Endothelial cell of umbilical vein (primary cell): ENCODE data around the gene QRFP. TPM values are rescaled to one million over a fixed set of nuclear protein-coding genes. Genes with fewer than 3 reads are reported as not detected.
A peak's percentile ranks its signal among the peaks of the same experiment; 100 is the strongest.

Experiments used
- BruUV-seq: library from RNA; stranded (reverse); fragments of 400-500 nt; replicated peaks from 2 replicates; lab custom pipeline; 2021; lab: Mats Ljungman, UMichigan
- CTCF ChIA-PET: fragments of 300-600, 350-600 bp; sonication (Branson Sonifier 250); formaldehyde crosslinking; loops from one replicate; lab custom pipeline; 2021; ENCODE audit warnings: antibody characterized with exemption, inconsistent platforms; lab: Charles Lee
- POLR2A ChIA-PET: fragments of 300-600, 350-600 bp; sonication (Branson Sonifier 250); formaldehyde crosslinking; loops from one replicate; lab custom pipeline; 2021; ENCODE audit warnings: antibody characterized with exemption, inconsistent platforms; lab: Charles Lee
- DNase-seq: peaks from one replicate; pipeline ENCODE4 v3.0.0-alpha.2; 2011; ENCODE audit warnings: low read depth, low spot score
- FAIRE-seq: peaks from 2 replicates; lab custom pipeline; 2011; peaks lifted over from hg19 to GRCh38; lab: Jason Lieb, UNC
- H2AFZ ChIP-seq: 2 replicates; pipeline ENCODE4 v1.6.0; 2012; ENCODE audit warnings: low read depth, low read length, control low read depth, inconsistent platforms
- H3K27ac ChIP-seq: 2 replicates; pipeline ENCODE4 v1.5.1; 2011; ENCODE audit warnings: low read depth, mild to moderate bottlenecking, control low read depth, low read length, moderate library complexity; ENCODE audit not compliant: insufficient read depth
- H3K27me3 ChIP-seq, 2 experiments: 2 replicates each; pipeline versions ENCODE4 v1.6.0 to v1.6.1; 2011; ENCODE audit warnings: low read length in 2 of 2, mixed read lengths in 1 of 2; ENCODE audit not compliant: control insufficient read depth in 2 of 2, insufficient read depth in 2 of 2
- H3K36me3 ChIP-seq, 2 experiments: 2 replicates in 1 of 2; 3 replicates in 1 of 2; pipeline ENCODE4 v1.5.1; 2011; ENCODE audit warnings: low read length in 2 of 2, mild to moderate bottlenecking in 1 of 2, moderate library complexity in 1 of 2; ENCODE audit not compliant: control insufficient read depth in 2 of 2, insufficient read depth in 2 of 2; ENCODE audit errors: extremely low read depth in 1 of 2
- H3K4me1 ChIP-seq: 3 replicates; pipeline ENCODE4 v1.5.1; 2011; ENCODE audit warnings: mild to moderate bottlenecking, low read length; ENCODE audit not compliant: control insufficient read depth, insufficient read depth; ENCODE audit errors: extremely low read depth
- H3K4me2 ChIP-seq: 2 replicates; pipeline ENCODE4 v1.6.1; 2011; ENCODE audit warnings: low read length, control low read depth, mixed read lengths; ENCODE audit not compliant: insufficient read depth
- H3K4me3 ChIP-seq, 3 experiments: fragments of 200-600 bp in 1 of 3; sonication (generic), shearing (Covaris generic) in 1 of 3; replicated peaks in 1 of 3; 2 replicates each; pipeline ENCODE4 v1.5.1; 2011 to 2016; ENCODE audit warnings: control low read depth in 3 of 3, low read length in 3 of 3, mild to moderate bottlenecking in 2 of 3, inconsistent platforms in 1 of 3, low read depth in 1 of 3, moderate library complexity in 1 of 3; ENCODE audit not compliant: insufficient read depth in 1 of 3
- H3K79me2 ChIP-seq: 2 replicates; pipeline ENCODE4 v1.6.0; 2012; ENCODE audit warnings: low read length, inconsistent platforms; ENCODE audit not compliant: control insufficient read depth, insufficient read depth
- H3K9ac ChIP-seq: replicated peaks from 2 replicates; pipeline ENCODE3; 2011; ENCODE audit warnings: low read length, control low read depth; ENCODE audit not compliant: insufficient read depth; ENCODE audit errors: extremely low read depth
- H3K9me1 ChIP-seq: replicated peaks from 3 replicates; pipeline ENCODE4 v1.6.0; 2011; ENCODE audit warnings: mild to moderate bottlenecking, low read length; ENCODE audit not compliant: control insufficient read depth, insufficient read depth; ENCODE audit errors: extremely low read depth
- H3K9me3 ChIP-seq: replicated peaks from 2 replicates; pipeline ENCODE4 v1.5.1; 2012; ENCODE audit warnings: low read length, inconsistent platforms; ENCODE audit not compliant: control insufficient read depth, insufficient read depth
- H4K20me1 ChIP-seq: replicated peaks from 2 replicates; pipeline ENCODE3; 2011; ENCODE audit warnings: mild to moderate bottlenecking, low read length; ENCODE audit not compliant: control insufficient read depth, insufficient read depth; ENCODE audit errors: extremely low read depth
- EZH2 ChIP-seq: IDR thresholded peaks from 2 replicates; pipeline ENCODE4 v1.6.1; 2012; ENCODE audit warnings: borderline replicate concordance, low read depth, mild to moderate bottlenecking, moderate library complexity, low read length, inconsistent platforms; ENCODE audit not compliant: severe bottlenecking
- FOS ChIP-seq: IDR thresholded peaks from 2 replicates; pipeline ENCODE4 v1.6.1; 2011; ENCODE audit warnings: mild to moderate bottlenecking, low read length, moderate library complexity, borderline replicate concordance; ENCODE audit not compliant: insufficient read depth
- GATA2 ChIP-seq: IDR thresholded peaks from 2 replicates; pipeline ENCODE4 v1.7.0; 2011; ENCODE audit warnings: low read depth, mild to moderate bottlenecking, moderate library complexity, mixed read lengths, low read length; ENCODE audit not compliant: insufficient read length, insufficient read depth
- JUN ChIP-seq: IDR thresholded peaks from 2 replicates; pipeline ENCODE4 v1.6.1; 2011; ENCODE audit warnings: borderline replicate concordance, low read depth; ENCODE audit not compliant: insufficient read length, insufficient read depth
- MYC ChIP-seq: IDR thresholded peaks from one replicate; pipeline ENCODE4 v1.6.1; 2011; ENCODE audit warnings: mild to moderate bottlenecking, low read depth, low read length
- POLR2A ChIP-seq: IDR thresholded peaks from 2 replicates; pipeline ENCODE4 v1.6.1; 2012; ENCODE audit warnings: low read depth, mild to moderate bottlenecking, control low read depth, low read length
- POLR2AphosphoS5 ChIP-seq: IDR thresholded peaks from 2 replicates; pipeline ENCODE4 v1.6.1; 2012; ENCODE audit warnings: low read depth, mild to moderate bottlenecking, control low read depth, low read length, moderate library complexity; ENCODE audit not compliant: insufficient read depth
- dilution Hi-C: fragments of 300-500 bp; cut with MboI; formaldehyde crosslinking; loops from one replicate; pipeline ENCODE4 v1.15.0; 2019; ENCODE audit warnings: low sequenced_read_pairs; ENCODE audit not compliant: extremely low pct_ligation_motif_present
- intact Hi-C: fragments of 100-400 bp; cut with micrococcal nuclease; formaldehyde crosslinking; loops from one replicate; pipeline ENCODE4 v1.10.0; 2022
- polyA plus RNA-seq, 4 experiments: library from polyadenylated mRNA; depleted of rRNA in 3 of 4; stranded (reverse) in 3 of 4; unstranded in 1 of 4; fragments of >200 nt; gene quantifications; 2 replicates each; pipeline versions ENCODE4 v1.2.1 to v1.2.3, GENCODE V29; 2011 to 2012; ENCODE audit warnings: missing spikeins in 1 of 4
- total RNA-seq: library from RNA; stranded (reverse); gene quantifications from 2 replicates; pipeline ENCODE4 v1.2.3, GENCODE V29; 2021
- TF ChIP-seq, protein P1 (sequence below): IDR thresholded peaks from 2 replicates; pipeline ENCODE4 v1.6.1; 2011; ENCODE audit not compliant: insufficient read depth, insufficient read length
- TF ChIP-seq, protein P2 (sequence below), 2 donors: IDR thresholded peaks; 1 replicate in 1 of 2; 2 replicates in 1 of 2; pipeline ENCODE4 v1.5.1; 2011; ENCODE audit warnings: low read length in 2 of 2, mild to moderate bottlenecking in 2 of 2, moderate library complexity in 2 of 2, control low read depth in 1 of 2, inconsistent platforms in 1 of 2, low read depth in 1 of 2; ENCODE audit not compliant: insufficient read depth in 1 of 2; ENCODE audit errors: extremely low read depth in 1 of 2

Gene QRFP
- total and polyA plus RNA-seq, 2 donors (not counting 3 experiments of a cell fraction or from before 2014, with no cell fraction given) = not detected

DNA sequence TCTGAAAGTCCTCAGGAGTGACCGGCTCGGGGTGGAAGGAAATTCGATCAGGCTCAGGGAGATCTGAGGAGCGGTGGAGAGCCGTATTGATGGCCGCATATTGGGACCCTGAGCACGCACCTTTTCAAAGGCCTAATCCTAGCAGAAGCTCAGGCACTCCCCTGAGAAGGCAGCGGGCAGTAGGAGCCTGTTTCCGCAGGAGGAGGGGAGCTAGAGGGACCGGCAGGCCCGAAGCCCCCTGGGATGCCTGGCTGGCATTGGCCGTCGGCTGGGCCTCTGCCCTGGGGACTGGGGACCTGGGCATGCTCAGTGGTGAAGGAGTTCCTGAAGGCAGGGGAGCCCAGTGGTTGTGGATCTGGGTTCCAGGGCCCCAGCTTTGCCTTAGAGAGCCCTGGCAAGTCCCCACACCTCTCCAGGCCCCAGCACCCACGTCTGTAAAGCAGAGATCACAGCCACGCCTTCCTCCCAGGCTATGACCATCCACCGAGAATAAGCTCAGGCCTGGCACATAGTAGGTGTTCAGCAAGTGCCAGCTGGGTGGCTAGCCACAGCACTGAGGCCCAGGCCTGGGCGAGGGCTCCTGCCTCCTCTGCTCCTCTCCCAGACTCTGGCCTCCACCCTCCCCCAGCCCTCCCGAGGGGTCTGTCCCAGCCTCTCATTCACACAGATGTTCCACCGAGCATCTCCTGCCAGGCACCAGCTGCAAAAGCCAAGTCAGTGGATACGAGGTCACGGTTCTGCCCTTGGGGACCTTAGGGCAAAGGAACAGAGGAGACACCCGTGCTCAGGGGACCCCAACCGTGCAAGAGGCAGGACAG lies 17.2 kb upstream of the QRFP start:
- no TSS peak for BruUV-seq
- Histone ChIP-seq H3K36me3 (no peaks in the 10 kb centered on the region), H3K9ac (no peak overlapping the region), H3K4me1 (no peaks in the 10 kb centered on the region), H3K9me1 (no peaks in the 10 kb centered on the region), H3K4me2 (no peak overlapping the region), H3K4me3 (no peak overlapping the region), H3K27ac (no peak overlapping the region), H3K9me3 (no peaks in the 10 kb centered on the region), H3K79me2 (no peaks in the 10 kb centered on the region), H2AFZ (peak overlapping the region; percentile 48), H3K27me3 (peaks cover 0 to 4% of the 10 kb centered on the region in 2 experiments), H4K20me1 (no peaks in the 10 kb centered on the region)
- FAIRE-seq (no peak), DNase-seq (no peak)
- dilution Hi-C loops = no loop called here
- intact Hi-C loops = no loop called here
- TF ChIP-seq FOS (no peak), EZH2 (no peak), MYC (no peak), GATA2 (no peak), POLR2AphosphoS5 (no peak), JUN (no peak), POLR2A (no peak)
- TF ChIP-seq, protein P1, sequence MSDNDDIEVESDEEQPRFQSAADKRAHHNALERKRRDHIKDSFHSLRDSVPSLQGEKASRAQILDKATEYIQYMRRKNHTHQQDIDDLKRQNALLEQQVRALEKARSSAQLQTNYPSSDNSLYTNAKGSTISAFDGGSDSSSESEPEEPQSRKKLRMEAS = no peak
- TF ChIP-seq, protein P2, sequence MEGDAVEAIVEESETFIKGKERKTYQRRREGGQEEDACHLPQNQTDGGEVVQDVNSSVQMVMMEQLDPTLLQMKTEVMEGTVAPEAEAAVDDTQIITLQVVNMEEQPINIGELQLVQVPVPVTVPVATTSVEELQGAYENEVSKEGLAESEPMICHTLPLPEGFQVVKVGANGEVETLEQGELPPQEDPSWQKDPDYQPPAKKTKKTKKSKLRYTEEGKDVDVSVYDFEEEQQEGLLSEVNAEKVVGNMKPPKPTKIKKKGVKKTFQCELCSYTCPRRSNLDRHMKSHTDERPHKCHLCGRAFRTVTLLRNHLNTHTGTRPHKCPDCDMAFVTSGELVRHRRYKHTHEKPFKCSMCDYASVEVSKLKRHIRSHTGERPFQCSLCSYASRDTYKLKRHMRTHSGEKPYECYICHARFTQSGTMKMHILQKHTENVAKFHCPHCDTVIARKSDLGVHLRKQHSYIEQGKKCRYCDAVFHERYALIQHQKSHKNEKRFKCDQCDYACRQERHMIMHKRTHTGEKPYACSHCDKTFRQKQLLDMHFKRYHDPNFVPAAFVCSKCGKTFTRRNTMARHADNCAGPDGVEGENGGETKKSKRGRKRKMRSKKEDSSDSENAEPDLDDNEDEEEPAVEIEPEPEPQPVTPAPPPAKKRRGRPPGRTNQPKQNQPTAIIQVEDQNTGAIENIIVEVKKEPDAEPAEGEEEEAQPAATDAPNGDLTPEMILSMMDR (IDR thresholded peaks at IDR 0.05; ENCODE audit: extremely low read depth in 1 of 2, insufficient read depth in 1 of 2, low read depth in 1 of 2, low read length in 2 of 2) = no peak
- CTCF ChIA-PET = interaction anchor here (0.9 to 1.0 kb wide), 2 partner anchors 13 to 85 kb away, joined by 6 to 7 read pairs; no protein-coding TSS in a partner anchor
- POLR2A ChIA-PET = no interaction called here
